ENCODE measurements around the gene SPNS2. TPM values are rescaled to one million over a fixed set of nuclear protein-coding genes. Genes with fewer than 3 reads are reported as not detected.

The SPNS2 gene
- total RNA-seq, 1 experiment from 2014 or later, result 58.1 TPM

DNA sequence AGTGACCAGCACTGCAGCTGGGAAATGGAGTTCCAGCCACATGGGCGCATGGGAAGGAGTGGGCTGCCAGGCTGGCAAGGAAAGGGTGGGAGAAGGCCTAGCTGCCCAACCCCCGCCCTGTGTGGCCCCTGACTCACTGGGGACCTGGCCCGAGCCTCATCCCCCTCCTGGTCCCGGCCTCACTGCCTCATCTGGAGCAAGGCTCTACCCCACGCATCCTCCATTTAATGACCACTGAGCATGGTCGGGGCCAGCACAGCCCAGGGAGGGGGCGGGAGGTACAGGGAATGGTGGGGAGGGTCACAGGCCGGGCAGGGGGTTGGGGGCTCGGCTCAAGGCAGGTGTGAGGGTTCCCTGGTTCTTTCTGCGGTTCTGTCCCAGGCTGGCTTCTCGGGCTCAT lies 16.1 kb downstream of the SPNS2 start:
- DNase-seq (ENCODE audit: low spot score), result no peak
- in situ Hi-C loops (cut with HindIII; ENCODE audit: low sequenced_read_pairs), result no loop called here

DNA sequence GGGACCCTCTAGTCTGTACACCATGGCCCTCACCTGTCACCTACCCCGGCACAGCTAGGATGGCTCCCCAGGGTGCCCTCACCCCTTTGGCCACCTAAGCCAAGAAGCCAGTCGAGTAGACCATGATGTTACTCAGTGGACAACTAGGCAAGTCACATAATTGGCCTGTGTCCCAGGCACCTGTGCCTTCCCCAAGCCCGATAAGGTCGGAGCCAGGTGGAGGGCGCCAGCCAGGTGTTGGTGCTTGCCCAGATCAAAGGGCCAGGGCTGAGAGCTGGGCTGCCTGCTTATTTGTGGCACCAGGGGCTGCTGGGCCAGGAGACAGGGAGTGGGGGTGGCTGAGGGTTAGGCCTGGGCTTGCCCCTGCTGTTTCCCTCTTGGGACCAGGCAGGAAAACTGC lies 16.8 kb downstream of the SPNS2 start:
- no peak for DNase-seq (ENCODE audit: low spot score)
- in situ Hi-C loops (cut with HindIII; ENCODE audit: low sequenced_read_pairs), result no loop called here

DNA sequence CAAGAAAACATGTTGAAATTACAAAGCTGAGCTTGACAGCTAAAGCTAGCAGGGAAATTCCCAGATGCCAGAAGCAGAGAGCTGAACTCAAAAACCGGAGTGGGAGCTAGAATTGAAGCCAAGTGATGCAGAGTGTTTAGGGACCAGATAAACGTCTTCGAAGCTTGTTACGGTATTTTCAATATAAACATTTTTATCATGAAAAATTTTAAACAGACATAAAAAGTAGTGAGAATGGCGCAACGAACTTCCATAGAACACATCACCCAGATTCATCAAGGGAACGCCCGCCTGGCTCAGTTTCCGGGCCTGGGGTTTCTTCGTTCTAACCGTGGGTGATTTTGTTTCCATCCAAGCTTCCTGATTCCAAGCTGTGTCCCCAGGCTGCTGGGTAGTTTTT lies 18.1 kb downstream of the SPNS2 start:
- no peak for DNase-seq (ENCODE audit: low spot score)
- in situ Hi-C loops (cut with HindIII; ENCODE audit: low sequenced_read_pairs), result no loop called here

DNA sequence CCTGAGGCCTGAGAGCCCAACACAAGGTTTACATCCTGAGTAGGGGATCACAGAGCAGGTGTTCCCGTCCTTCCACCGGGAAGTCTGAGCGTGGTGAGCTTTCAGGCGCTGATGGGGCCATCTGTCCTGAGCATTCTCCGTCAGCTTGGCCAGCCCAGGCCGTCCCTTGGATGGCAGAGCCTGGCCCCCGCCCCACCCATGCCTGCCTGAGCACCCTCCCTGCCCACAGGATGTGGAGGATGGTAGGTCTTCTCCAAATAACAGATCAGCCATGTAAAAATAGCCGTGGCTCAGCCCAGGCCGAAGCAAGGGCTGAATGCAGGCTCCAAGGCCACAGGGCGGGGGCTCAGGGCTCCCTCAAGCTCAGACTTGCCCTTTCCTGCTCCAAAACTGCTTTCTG lies 20.2 kb downstream of the SPNS2 start:
- DNase-seq (ENCODE audit: low spot score), result no peak
- in situ Hi-C loops (cut with HindIII; ENCODE audit: low sequenced_read_pairs), result no loop called here

DNA sequence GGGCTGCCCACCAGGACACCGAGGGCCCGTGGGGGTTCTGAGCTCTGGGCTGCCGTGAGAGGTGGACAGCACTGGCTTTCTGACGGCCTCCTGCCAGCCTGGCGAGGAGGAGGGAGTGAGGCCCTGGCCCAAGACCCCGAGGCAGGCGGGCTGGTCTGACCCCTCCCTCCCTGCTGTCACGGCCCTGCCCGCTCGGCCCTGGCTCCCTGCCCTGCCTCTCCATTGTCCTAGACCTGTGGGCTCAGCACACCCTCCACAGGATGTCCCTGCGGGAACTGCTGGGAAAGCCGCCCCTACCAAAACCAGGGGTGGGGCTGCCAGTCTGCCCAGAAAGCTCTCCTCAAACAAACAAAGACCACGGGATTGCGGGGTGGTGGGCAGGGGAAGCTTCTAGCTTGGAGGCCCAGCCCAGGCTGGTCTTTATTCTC lies 20.7 kb downstream of the SPNS2 start:
- no peak for DNase-seq (ENCODE audit: low spot score)
- in situ Hi-C loops (cut with HindIII; ENCODE audit: low sequenced_read_pairs), result no loop called here

DNA sequence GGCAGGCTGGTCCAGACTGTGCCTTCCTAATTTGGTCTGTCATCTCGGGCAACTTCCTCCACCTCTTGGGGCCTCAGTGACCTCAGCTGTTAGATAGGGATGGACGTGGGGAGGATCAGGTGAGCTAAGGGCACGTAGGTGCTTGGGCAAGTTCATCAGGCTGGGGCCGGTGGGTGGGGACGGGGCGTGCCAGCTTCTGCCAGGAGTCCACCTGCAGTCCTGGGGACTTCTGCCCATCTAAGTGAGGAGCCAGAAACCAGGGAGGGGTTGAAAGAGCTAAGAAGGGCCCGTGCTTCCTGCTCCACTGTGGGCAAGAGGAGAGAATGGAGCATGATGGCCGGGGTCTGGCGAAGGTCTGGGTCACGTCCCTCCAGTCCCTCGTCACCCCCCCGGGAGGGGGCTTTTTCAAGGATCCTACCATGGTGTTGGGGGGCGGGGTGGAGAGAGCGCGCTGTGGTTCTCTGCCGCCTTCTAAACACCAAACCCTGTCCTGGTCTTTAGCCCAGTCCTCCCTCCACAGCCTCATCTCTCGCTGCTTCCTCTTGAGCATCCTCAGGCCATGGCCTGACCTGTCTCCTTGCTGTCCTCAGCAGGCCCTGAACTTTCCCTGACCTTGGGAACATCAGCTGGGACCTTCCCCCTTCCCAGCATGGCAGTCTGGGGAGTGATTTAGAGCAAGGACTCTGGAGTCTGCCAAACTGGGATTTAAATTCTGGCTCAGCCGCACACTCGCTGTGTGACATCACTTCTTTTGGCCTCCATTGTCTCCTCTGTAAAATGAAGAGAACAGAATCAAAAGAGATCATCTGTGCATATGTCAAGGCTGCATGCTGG lies 21.6 kb downstream of the SPNS2 start:
- no peak for DNase-seq (ENCODE audit: low spot score)
- in situ Hi-C loops (cut with HindIII; ENCODE audit: low sequenced_read_pairs), result no loop called here

DNA sequence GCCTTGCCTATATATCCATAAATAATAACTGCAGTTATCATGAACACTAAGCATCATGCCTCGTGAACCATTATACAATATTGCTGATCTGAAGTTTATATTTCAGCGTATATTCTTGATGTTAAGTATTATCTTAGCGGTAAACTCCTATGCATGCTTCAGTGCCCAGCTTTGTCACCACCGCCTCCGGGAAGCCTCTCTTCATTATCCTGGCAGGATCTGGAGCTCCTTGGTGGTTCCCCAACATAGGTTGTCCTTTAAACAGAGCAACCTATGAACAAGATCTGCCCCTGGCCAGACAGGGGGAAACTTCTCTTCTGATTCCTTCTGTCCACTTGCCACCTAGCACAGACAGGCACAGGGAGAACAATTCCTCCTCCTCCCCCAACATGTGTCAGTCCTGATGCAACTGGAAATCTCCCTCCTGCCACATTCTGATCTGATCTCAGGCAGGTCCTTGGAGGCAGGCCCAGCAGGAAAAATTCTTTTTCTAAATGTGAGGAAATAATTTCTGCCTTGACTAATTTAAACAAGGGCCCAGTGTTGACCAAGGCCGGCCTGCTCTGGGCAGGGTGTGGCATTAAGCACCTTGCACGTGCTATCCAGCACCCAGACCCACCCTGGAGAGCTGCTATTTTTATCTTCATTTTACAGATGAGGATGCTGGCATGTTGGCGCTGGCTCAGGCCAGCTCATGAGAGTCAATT lies 22.4 kb downstream of the SPNS2 start:
- no peak for DNase-seq (ENCODE audit: low spot score)
- in situ Hi-C loops (cut with HindIII; ENCODE audit: low sequenced_read_pairs), result no loop called here

DNA sequence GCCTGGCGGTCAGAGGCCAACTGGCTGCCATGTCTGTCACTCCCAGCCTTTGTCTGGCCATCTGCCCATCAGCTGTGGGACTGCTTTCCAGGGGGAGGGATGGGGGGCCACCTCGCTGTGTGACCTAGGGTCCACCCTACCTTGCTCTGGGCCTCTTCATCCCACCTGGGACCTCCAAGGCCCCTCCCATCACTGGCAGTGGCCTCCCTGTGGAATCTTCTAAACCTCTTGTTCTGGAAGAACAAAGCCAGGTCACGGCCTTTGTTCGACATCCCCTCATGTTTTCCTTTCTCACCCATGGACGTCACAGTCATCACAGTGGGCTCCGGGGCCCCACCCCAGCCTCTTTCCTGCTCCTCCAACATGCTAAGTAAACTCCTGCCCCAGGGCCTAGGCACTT lies 24.0 kb downstream of the SPNS2 start:
- in situ Hi-C loops (cut with HindIII; ENCODE audit: low sequenced_read_pairs), result no loop called here
- no peak for DNase-seq (ENCODE audit: low spot score)

DNA sequence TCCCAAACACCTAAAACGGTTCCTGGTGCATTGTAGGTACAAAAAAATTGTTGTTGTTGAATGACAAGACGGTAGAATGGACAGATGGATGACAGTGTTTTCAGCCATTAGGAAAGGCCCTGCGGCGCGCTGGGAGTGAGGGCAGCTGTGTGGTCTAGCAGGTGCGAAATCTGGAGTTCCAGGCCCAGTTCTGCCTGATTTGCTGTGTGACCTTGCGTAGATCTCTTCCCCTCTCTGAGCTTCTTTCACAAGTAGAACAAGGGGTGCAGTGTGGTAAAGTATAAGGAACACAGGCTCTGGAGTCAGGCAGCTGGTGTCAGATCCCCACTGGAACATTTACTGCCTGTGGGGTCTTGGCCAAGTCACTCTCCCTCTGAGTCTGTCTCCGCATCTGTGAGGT lies 25.3 kb downstream of the SPNS2 start:
- in situ Hi-C loops (cut with HindIII; ENCODE audit: low sequenced_read_pairs), result no loop called here
- no peak for DNase-seq (ENCODE audit: low spot score)

DNA sequence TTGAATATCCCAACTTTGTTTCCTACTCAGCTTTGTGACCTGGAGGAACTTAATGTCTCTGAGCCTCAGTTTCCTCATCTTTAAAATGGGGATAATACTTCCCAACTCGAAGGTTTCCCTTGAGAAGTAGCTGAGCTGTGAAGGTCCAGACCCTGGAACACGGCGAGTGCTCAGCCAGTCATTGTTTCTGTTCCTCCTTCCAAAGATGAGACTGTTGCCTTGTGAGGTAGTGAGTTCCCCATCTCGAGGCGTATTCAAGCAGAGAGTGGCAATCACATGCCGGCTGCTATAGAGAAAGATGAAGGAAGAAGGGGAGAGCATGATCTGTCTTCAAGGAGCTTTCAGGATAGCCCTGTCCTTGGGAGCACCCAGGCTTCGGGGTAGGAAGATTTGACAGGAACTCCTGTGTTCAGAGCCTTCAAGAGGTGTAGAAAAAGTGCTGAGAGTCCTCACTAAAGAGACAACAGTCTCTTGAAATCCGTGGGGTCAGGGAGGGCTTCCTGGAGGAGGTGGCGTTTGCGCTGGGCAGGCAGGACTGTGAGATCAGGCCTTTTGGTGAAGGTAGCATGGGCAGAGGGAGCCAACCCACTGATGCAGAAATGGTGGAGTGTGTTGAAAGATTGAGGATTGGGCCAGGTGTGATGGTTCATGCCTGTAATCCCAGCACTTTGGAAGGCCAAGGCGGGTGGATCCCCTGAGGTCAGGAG lies 27.2 kb downstream of the SPNS2 start:
- no peak for DNase-seq (ENCODE audit: low spot score)
- in situ Hi-C loops (cut with HindIII; ENCODE audit: low sequenced_read_pairs), result no loop called here

DNA sequence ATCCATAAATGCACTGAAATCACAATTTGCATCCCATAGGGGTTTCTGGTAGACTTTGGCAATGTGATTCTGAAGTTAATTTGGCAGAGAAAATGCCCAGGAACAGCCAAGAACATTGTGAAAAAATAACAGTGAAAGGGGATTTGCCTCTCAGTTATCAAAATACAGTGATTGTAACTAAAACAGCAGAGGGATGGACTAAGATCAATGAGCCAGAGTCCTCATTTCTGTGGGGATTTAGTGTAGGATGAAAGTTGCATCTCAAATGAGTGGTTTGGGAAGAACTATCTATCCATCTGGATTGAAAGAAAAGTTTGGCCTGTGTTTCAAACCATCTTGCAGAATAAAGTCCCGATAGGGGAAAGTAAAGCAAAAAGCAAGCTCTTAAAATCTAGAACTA lies 28.5 kb downstream of the SPNS2 start:
- in situ Hi-C loops (cut with HindIII; ENCODE audit: low sequenced_read_pairs), result no loop called here
- DNase-seq (ENCODE audit: low spot score), result no peak

DNA sequence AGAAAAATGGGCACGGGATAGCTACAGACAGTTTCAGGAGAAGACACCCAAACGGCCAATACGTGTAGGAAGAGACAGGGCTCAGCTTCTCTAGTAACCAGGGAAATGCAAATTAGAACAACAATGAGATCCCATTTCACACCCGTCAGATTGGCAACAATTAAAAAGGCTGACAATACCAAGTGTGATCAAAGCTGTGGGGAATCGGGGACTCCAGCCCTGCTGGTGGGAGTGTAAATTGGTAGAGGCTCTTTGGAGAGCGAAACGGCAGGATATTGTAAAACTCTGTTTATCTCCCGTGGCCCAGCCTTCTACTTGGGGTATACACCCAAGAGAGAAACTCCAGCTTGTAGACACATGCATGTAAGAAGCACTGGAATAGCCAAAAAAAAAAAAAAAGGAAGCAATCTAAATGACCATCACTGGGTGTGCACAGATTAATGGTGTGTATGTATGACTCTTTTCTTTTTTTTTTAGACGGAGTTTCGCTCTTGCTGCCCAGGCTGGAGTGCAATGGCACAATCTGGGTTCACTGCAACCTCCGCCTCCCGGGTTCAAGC lies 29.0 kb downstream of the SPNS2 start:
- DNase-seq (ENCODE audit: low spot score), result no peak
- in situ Hi-C loops (cut with HindIII; ENCODE audit: low sequenced_read_pairs), result no loop called here

DNA sequence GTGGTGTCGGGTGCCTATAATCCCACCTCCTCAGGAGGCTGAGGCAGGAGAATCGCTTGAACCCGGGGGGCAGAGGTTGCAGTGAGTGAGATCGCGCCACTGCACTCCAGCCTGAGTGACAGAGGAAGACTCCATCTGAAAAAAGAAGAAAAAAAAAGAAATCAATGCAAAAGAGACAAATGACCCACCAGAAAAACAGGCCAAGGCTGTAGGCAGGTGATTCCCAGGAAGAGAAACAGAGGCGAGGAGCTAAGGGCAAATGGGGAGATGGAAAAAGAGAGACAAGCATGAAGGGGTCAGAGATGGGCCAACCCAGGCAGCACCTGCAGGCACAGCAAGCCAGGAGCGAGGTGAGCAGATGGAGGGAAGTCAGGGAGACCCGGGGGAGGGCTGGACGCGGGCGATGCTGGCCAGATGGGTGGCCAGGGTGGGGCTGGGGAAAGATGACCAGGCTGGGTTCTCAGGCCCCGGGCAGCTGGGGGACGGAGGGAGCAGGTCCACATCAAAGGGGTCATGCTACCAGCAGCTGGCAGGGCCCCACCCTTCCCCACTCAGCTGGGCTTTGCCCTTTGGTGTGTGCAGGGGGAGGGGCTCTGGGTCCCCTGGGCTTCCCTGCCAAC lies 31.0 kb downstream of the SPNS2 start:
- DNase-seq (ENCODE audit: low spot score), result no peak
- in situ Hi-C loops (cut with HindIII; ENCODE audit: low sequenced_read_pairs), result no loop called here

DNA sequence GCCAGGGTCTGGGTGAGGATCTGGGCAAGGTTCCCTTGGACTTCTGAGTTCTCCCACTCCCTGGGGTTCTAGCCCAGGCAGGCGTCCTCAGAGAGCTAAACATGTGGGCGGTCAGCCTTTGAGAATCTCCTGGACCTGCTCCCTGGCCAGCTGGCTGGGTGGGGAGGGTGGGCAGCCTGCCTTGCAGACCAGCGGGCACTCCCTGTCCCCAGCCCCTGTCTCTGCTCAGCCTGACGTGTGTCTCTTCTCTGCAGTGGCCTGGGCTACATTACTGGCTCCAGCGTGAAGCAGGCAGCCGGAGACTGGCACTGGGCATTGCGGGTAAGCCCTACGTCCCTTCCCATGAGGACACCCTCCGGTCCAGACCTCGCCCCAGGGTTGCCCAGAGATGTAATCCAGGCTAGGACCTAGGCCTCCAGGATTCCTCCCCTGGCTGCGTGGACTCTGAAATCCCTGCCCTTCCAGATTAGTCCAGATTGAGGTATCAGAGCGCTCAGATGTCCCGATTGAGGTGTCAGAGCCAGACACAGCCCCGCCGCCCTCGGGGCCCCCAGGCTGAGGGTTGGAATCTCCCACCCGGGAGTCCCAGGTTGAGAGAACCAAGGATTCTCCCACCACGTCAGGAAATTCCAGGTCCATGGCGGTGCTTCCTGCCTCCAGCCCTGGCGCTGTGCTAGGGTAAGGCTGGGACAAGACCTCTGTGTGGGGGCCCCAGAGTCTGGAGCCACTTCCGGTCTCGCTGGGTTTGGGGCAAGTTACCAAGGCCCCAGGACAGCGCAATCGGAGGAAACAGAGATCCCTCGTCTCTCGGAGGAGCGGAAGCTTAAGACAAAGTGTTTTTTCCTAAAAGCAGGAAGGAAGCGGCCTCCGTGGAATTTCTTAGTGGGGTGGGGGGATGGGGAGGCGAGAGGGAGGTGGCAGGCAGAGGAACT lies 32.4 kb downstream of the SPNS2 start:
- in situ Hi-C loops (cut with HindIII; ENCODE audit: low sequenced_read_pairs), result no loop called here

DNA sequence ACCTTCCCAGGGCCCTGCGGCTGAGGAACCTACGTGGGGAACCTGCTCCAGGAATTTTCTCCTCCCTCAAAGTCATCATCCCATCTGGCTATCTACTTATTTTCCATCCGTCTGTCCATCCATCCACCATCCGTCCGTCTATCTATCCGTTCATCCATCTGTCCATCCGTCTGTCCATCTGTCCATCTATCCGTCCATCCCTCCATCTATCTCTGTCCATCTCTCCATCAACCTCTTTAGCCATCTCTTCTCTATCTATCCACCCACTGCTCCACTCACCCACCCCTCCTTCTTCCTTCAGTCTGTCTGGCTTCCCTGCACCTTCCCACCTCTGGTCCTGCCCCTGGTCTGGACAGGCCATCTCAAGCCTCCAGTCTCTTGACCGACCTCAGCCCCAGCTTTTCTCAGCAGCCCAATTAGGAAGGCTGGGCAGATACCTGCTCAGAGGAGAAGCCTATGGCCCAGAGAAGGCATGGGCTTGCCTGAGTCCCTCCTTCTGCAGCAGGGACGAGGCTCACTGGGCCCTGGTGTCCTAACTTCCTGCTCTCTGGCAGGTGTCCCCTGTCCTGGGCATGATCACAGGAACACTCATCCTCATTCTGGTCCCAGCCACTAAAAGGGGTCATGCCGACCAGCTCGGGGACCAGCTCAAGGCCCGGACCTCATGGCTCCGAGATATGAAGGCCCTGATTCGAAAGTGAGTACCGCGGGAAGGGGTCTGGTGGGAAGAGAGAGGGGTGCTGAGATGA lies 33.5 kb downstream of the SPNS2 start:
- in situ Hi-C loops (cut with HindIII; ENCODE audit: low sequenced_read_pairs), result no loop called here
- no peak for DNase-seq (ENCODE audit: low spot score)

More for the DNA sequence above, 32.4 kb downstream of the SPNS2 start:
- DNase-seq (ENCODE audit: low spot score), result no peak

DNA sequence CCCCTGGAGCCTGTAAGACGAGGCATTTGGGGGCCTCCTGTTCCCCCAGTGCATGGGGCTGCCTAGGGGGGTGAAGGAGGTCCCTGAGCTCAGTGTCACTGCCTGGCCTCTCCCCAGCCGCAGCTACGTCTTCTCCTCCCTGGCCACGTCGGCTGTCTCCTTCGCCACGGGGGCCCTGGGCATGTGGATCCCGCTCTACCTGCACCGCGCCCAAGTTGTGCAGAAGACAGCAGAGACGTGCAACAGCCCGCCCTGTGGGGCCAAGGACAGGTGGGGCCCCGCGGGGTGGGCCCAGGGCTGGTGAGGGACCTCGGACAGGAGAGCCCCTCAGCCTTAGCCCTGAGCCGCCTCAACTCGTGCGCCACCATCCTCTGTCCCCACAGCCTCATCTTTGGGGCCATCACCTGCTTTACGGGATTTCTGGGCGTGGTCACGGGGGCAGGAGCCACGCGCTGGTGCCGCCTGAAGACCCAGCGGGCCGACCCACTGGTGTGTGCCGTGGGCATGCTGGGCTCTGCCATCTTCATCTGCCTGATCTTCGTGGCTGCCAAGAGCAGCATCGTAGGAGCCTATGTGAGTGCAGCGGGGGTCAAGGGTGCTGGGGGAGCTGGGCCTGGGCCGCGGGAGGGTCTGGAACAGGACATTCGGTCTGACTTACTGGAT lies 34.3 kb downstream of the SPNS2 start:
- in situ Hi-C loops (cut with HindIII; ENCODE audit: low sequenced_read_pairs), result no loop called here
- DNase-seq (ENCODE audit: low spot score), result no peak

Data from G401 (cell line).